Neural cell (in vitro differentiated cells): ENCODE data around the gene TAOK3. TPM values are rescaled to one million over a fixed set of nuclear protein-coding genes. Genes with fewer than 3 reads are reported as not detected.

Source experiments
- H2AFZ ChIP-seq: fragments of 200-600, 300-800 bp; sonication (generic), shearing (Covaris generic); 2 replicates; pipeline ENCODE4 v1.6.0; 2014; ENCODE audit warnings: low read depth, mild to moderate bottlenecking, antibody characterized with exemption, low read length, moderate library complexity
- H3F3A ChIP-seq: fragments of 200-600 bp; shearing (Covaris generic); 2 replicates; pipeline ENCODE4 v1.6.1; 2016; ENCODE audit warnings: mild to moderate bottlenecking, moderate library complexity, mixed read lengths, antibody characterized with exemption, low read length; ENCODE audit not compliant: insufficient read depth, poor library complexity, severe bottlenecking
- H3K27ac ChIP-seq: fragments of 200-600, 300-800 bp; sonication (generic), shearing (Covaris generic); 2 replicates; pipeline ENCODE4 v1.5.1; 2014; ENCODE audit warnings: mild to moderate bottlenecking, low read length, moderate library complexity
- H3K27me3 ChIP-seq: fragments of 300-800, 200-600 bp; sonication (generic), shearing (Covaris generic); 2 replicates; pipeline ENCODE4 v1.6.0; 2014; ENCODE audit warnings: mild to moderate bottlenecking, low read depth, low read length, moderate library complexity; ENCODE audit not compliant: insufficient read depth
- H3K36me3 ChIP-seq: fragments of 300-800, 200-600 bp; sonication (generic), shearing (Covaris generic); 2 replicates; pipeline ENCODE4 v1.5.1; 2014; ENCODE audit warnings: mild to moderate bottlenecking, antibody characterized with exemption, low read length, moderate library complexity; ENCODE audit not compliant: insufficient read depth
- H3K4me2 ChIP-seq: fragments of 300-800, 200-600 bp; sonication (generic), shearing (Covaris generic); 2 replicates; pipeline ENCODE4 v1.6.0; 2014; ENCODE audit warnings: mild to moderate bottlenecking, low read length
- H3K4me3 ChIP-seq: fragments of 300-800, 200-600 bp; sonication (generic), shearing (Covaris generic); 2 replicates; pipeline ENCODE4 v1.5.1; 2014; ENCODE audit warnings: mild to moderate bottlenecking, low read length, moderate library complexity
- H3K79me2 ChIP-seq: fragments of 200-600 bp; shearing (Covaris generic); replicated peaks from 2 replicates; pipeline ENCODE4 v1.6.0; 2014; ENCODE audit warnings: mild to moderate bottlenecking, low read length, moderate library complexity; ENCODE audit not compliant: insufficient read depth
- H3K9ac ChIP-seq: fragments of 300-800, 200-600 bp; sonication (generic), shearing (Covaris generic); 2 replicates; pipeline ENCODE4 v1.6.1; 2016; ENCODE audit warnings: mild to moderate bottlenecking, low read length, mixed read lengths
- H3K9me2 ChIP-seq: fragments of 200-600 bp; shearing (Covaris generic); 2 replicates; pipeline ENCODE4 v1.6.1; 2016; ENCODE audit warnings: mild to moderate bottlenecking, low read length, mixed read lengths; ENCODE audit not compliant: insufficient read depth
- H3K9me3 ChIP-seq: fragments of 200-600, 300-800 bp; sonication (generic), shearing (Covaris generic); 2 replicates; pipeline ENCODE4 v1.6.1; 2016; ENCODE audit warnings: mild to moderate bottlenecking, mixed run types, low read length, moderate library complexity, mixed read lengths
- H4K20me1 ChIP-seq: fragments of 200-600 bp; shearing (Covaris generic); 2 replicates; pipeline ENCODE4 v1.6.1; 2016; ENCODE audit warnings: mild to moderate bottlenecking, mixed run types; ENCODE audit not compliant: insufficient read depth
- EP300 ChIP-seq: fragments of 450-650 bp; conservative IDR thresholded peaks from 2 replicates; pipeline ENCODE4 v1.6.1; 2014; ENCODE audit warnings: antibody characterized with exemption, mild to moderate bottlenecking, moderate library complexity; ENCODE audit not compliant: poor library complexity, severe bottlenecking
- EZH2 ChIP-seq: fragments of 200-600, 300-800 bp; shearing (Covaris generic), sonication (generic); IDR thresholded peaks from 2 replicates; pipeline ENCODE4 v1.6.1; 2014; ENCODE audit warnings: antibody characterized with exemption, low read length, borderline replicate concordance, mild to moderate bottlenecking; ENCODE audit not compliant: insufficient read depth, poor library complexity, severe bottlenecking
- MXI1 ChIP-seq: fragments of 450-650 bp; conservative IDR thresholded peaks from 2 replicates; pipeline ENCODE4 v1.6.1; 2014; ENCODE audit warnings: antibody characterized with exemption, mild to moderate bottlenecking; ENCODE audit not compliant: poor library complexity, severe bottlenecking
- POLR2AphosphoS5 ChIP-seq: IDR thresholded peaks from 2 replicates; pipeline ENCODE4 v1.6.1; 2012
- RAD21 ChIP-seq: fragments of 450-650 bp; conservative IDR thresholded peaks from 2 replicates; pipeline ENCODE4 v1.6.1; 2014; ENCODE audit warnings: antibody characterized with exemption, mild to moderate bottlenecking, moderate library complexity
- SMC3 ChIP-seq: fragments of 450-650 bp; conservative IDR thresholded peaks from 2 replicates; pipeline ENCODE4 v1.6.1; 2014; ENCODE audit warnings: antibody characterized with exemption, mild to moderate bottlenecking, moderate library complexity; ENCODE audit not compliant: poor library complexity
- TAF1 ChIP-seq: IDR thresholded peaks from 2 replicates; pipeline ENCODE4 v1.6.1; 2012; ENCODE audit warnings: low read depth
- polyA plus RNA-seq: library from polyadenylated mRNA; depleted of rRNA; stranded (reverse); fragments of >200 nt; gene quantifications from 2 replicates; pipeline ENCODE4 v1.2.3, GENCODE V29; 2014
- TF ChIP-seq, protein P1 (sequence below): fragments of 450-650 bp; IDR thresholded peaks from 2 replicates; pipeline ENCODE4 v1.5.1; 2014; ENCODE audit warnings: antibody characterized with exemption, mild to moderate bottlenecking, moderate library complexity; ENCODE audit not compliant: poor library complexity, severe bottlenecking
- TF ChIP-seq, protein P2 (sequence below): IDR thresholded peaks from 2 replicates; pipeline ENCODE4 v1.6.1; 2012; ENCODE audit warnings: borderline replicate concordance

TAOK3 gene
- polyA plus RNA-seq, 1 donor from 2014 or later: 148 TPM

DNA sequence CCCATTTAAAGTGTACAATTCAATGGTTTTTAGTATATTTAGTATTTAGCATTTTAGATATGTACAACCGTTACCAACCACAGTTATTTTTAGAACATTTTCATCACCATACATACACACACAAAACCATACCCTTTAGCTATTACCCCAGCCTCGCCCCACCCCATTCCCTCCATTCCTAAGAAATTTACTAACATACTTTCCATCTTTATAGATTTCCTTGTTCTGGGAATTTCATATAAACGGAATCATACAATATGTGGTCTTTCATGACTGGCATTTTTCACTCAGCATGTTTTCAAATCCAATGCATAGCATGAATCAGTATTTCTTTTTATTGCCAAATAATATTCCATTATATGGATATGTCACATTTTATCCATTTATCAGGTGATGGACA, 101.5 kb downstream of the TAOK3 start:
- Histone ChIP-seq H3K27me3 (no peaks in the 10 kb centered on the region), H3K9me3 (no peaks in the 10 kb centered on the region), H3K79me2 (no peaks in the 10 kb centered on the region), H3K4me3 (no peak overlapping the region), H4K20me1 (no peaks in the 10 kb centered on the region), H3K36me3 (no peaks in the 10 kb centered on the region), H2AFZ (no peak overlapping the region), H3K27ac (no peak overlapping the region), H3F3A (no peaks in the 10 kb centered on the region), H3K4me2 (no peak overlapping the region), H3K9ac (no peak overlapping the region), H3K9me2 (no peaks in the 10 kb centered on the region)
- TF ChIP-seq MXI1: no peak
- TF ChIP-seq SMC3: no peak
- TF ChIP-seq POLR2AphosphoS5: no peak
- TF ChIP-seq, protein P1, sequence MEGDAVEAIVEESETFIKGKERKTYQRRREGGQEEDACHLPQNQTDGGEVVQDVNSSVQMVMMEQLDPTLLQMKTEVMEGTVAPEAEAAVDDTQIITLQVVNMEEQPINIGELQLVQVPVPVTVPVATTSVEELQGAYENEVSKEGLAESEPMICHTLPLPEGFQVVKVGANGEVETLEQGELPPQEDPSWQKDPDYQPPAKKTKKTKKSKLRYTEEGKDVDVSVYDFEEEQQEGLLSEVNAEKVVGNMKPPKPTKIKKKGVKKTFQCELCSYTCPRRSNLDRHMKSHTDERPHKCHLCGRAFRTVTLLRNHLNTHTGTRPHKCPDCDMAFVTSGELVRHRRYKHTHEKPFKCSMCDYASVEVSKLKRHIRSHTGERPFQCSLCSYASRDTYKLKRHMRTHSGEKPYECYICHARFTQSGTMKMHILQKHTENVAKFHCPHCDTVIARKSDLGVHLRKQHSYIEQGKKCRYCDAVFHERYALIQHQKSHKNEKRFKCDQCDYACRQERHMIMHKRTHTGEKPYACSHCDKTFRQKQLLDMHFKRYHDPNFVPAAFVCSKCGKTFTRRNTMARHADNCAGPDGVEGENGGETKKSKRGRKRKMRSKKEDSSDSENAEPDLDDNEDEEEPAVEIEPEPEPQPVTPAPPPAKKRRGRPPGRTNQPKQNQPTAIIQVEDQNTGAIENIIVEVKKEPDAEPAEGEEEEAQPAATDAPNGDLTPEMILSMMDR: no peak
- TF ChIP-seq TAF1: no peak
- no peak for TF ChIP-seq EZH2
- TF ChIP-seq RAD21: no peak
- no peak for TF ChIP-seq EP300
- TF ChIP-seq, protein P2, sequence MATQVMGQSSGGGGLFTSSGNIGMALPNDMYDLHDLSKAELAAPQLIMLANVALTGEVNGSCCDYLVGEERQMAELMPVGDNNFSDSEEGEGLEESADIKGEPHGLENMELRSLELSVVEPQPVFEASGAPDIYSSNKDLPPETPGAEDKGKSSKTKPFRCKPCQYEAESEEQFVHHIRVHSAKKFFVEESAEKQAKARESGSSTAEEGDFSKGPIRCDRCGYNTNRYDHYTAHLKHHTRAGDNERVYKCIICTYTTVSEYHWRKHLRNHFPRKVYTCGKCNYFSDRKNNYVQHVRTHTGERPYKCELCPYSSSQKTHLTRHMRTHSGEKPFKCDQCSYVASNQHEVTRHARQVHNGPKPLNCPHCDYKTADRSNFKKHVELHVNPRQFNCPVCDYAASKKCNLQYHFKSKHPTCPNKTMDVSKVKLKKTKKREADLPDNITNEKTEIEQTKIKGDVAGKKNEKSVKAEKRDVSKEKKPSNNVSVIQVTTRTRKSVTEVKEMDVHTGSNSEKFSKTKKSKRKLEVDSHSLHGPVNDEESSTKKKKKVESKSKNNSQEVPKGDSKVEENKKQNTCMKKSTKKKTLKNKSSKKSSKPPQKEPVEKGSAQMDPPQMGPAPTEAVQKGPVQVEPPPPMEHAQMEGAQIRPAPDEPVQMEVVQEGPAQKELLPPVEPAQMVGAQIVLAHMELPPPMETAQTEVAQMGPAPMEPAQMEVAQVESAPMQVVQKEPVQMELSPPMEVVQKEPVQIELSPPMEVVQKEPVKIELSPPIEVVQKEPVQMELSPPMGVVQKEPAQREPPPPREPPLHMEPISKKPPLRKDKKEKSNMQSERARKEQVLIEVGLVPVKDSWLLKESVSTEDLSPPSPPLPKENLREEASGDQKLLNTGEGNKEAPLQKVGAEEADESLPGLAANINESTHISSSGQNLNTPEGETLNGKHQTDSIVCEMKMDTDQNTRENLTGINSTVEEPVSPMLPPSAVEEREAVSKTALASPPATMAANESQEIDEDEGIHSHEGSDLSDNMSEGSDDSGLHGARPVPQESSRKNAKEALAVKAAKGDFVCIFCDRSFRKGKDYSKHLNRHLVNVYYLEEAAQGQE: no peak

DNA sequence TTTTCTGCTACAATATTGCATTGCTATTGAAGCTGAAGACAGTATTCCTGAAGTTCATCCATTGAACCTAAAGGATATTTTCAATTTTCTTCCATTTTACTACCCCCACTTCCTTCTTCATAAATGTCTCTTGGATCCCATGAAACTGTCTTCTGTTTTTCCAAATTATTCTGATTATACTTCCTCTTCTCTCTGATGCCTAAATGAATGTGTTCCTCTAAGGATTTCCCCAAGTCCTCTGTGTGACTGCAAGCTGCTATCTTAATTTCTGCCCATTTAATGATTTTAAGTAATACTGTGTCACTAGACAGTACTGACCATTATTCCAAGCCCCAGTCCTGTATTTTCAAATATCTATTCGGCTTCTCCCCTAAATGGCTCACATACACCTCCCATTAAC, 102.9 kb downstream of the TAOK3 start:
- Histone ChIP-seq H3K27me3 (no peaks in the 10 kb centered on the region), H3K79me2 (no peaks in the 10 kb centered on the region), H3K9ac (no peak overlapping the region), H3F3A (no peaks in the 10 kb centered on the region), H4K20me1 (no peaks in the 10 kb centered on the region), H3K27ac (no peak overlapping the region), H3K4me3 (no peak overlapping the region), H3K4me2 (no peak overlapping the region), H2AFZ (no peak overlapping the region), H3K9me3 (no peaks in the 10 kb centered on the region), H3K36me3 (no peaks in the 10 kb centered on the region), H3K9me2 (no peaks in the 10 kb centered on the region)
- TF ChIP-seq EP300 (no peak), TAF1 (no peak), POLR2AphosphoS5 (no peak), RAD21 (no peak), EZH2 (no peak), SMC3 (no peak), MXI1 (no peak)
- TF ChIP-seq, protein P2: no peak
- TF ChIP-seq, protein P1: no peak
